ENCODE data around the gene ATP6V0A4. TPM values are rescaled to one million over a fixed set of nuclear protein-coding genes. Genes with fewer than 3 reads are reported as not detected.
"Not testable (repeated sequence)": the region's sequence is repeated elsewhere in the genome, so short reads cannot be mapped to it uniquely, and the experiment has no call there.

ATP6V0A4 gene
- total RNA-seq, 1 experiment from 2014 or later, result not detected

DNA sequence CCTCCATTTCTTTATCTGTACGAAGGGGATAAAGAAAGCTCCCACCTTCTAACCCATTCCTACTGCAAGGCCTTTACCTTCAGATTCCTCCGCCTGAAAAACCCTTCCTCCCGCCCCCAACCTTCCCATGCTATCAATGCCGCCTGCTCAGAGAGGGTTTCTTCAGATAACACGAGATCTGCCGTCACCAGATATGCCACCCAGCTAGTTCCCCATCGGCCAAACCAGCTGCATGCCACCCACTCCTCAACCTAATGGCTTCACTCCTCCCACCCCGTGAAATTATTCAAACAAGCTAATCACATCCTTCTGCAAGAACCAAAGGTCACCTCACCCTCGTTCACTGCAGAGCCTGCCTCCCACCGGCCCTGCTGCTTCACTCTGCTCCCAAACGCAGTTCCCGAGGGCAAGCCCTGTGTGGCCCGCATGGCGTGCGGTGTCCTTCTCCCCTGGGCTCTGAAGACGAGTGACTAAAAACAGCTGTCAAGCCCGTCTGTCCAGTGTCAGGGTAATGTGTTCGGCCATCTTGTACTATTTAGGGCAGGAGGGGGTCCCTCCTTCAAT lies 47.0 kb downstream of the ATP6V0A4 start:
- no peak for DNase-seq (ENCODE audit: low read depth)

DNA sequence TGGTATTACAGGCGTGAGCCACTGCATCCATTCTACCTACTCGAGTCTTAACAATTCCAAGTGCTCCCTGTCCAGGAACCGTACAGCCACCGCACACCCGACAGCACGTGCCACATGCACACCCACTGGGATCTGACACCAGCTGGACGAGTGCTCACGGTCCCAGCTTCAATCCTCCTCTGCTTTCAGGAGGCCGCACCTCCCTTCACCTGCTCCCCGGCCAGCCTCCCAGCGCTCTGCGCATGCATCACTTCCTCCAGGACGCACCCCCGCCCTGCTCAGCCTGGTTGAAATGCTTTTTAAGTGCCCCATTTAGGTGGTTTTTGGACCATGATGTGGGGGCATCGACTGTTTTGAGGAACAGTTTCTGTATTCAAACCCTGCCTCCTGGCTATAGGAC lies 47.5 kb downstream of the ATP6V0A4 start:
- no peak for DNase-seq (ENCODE audit: low read depth)

GRCh38 chr7:138749960-138750359 lies 48.0 kb downstream of the ATP6V0A4 start:
- no peak for DNase-seq (ENCODE audit: low read depth)

- DNase-seq (ENCODE audit: low read depth), result no peak
Measured at GRCh38 chr7:138748666-138749065, 49.3 kb downstream of the ATP6V0A4 start.

DNA sequence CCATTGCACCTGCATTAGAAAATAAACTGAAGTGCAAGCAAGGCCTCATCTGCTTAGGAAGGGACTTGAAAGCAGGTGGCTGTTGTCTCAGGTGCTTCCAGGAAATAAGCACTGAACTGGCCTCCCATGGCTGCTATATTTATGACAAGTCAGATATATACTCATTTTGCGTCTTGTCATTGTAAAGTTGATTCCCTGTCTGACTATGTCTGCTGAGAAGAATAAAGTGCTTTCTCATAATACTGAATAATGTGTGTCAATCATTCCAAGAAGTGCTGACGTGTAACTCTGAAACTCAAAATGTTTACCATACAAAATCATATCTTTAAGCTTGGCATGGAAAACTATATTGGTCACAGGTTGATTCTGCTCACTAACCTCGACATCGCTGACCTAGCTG lies 51.9 kb downstream of the ATP6V0A4 start:
- no peak for DNase-seq (ENCODE audit: low read depth)

- DNase-seq (ENCODE audit: low read depth), result no peak
Measured at GRCh38 chr7:138745189-138745588, 52.8 kb downstream of the ATP6V0A4 start.

DNA sequence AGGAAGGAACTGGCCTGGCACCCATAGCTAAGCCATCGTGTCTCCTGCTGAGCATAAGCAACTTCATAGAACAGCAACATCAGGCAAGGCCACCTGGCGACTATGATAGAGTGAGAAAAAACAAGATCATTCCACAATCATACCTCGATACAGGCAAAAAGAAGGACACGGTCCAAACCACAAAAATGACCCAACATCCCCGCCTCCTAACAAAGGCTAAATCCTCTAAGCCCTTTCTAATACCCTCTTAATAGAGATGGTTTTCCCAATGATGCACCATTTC lies 56.6 kb downstream of the ATP6V0A4 start:
- DNase-seq (ENCODE audit: low read depth), result no peak

DNA sequence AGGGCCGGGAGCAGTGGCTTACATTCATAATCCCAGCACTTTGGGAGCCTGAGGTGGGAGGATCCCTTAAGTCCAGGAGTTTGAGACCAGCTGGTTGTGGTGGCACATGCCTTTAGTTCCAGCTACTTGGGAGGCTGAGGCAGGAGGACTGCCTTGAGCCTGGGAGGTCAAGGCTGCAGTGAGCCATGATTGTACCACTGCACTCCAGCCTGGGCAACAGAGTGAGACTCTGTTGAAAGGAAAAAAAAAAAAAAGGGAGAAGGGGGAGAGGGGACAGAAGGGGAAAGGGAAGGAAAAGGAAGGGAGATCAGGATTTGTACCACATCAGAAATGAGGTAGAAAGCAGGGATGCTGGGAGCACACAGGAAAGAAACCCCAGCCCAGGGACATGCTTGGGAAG lies 58.1 kb downstream of the ATP6V0A4 start:
- DNase-seq (ENCODE audit: low read depth), result no peak

DNA sequence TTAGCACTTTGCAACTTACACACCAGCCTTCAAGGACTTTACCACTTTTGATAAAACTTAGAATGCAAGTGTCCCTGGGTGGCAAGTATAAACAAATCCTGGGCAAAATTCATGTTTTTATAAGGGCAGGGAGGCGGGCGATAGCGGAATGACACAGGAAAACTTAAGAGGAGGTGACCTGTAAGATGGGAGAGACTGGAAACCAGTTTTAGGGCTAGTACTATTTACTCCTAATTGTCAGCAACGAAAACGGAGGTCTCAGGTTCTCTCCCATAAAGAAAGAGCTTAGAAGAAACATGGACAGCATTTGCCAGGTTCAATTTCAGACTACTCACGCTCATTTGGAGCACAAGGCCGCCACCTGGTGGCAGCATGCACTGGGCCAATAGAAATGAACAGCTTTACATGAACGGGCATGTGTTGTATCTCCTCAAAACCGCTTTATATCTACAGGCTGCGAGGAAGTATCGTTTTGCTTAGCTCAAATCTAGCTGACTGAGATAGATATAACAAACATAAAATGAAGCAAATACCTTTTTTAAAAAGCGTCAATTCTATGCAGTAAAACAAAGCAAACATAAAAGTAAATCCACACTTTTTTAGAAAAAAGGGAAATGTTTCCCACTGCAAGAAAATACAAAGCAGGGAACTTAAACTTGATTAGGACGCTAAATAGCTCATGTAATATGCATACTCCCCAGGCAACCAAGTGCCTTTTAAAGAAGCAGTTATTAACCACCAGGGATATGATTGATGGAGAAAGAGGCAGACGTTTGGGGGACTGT lies 59.3 kb downstream of the ATP6V0A4 start:
- DNase-seq (ENCODE audit: low read depth), result peak; percentile 75

GRCh38 chr7:138738114-138738513 lies 59.9 kb downstream of the ATP6V0A4 start:
- no peak for DNase-seq (ENCODE audit: low read depth)

DNA sequence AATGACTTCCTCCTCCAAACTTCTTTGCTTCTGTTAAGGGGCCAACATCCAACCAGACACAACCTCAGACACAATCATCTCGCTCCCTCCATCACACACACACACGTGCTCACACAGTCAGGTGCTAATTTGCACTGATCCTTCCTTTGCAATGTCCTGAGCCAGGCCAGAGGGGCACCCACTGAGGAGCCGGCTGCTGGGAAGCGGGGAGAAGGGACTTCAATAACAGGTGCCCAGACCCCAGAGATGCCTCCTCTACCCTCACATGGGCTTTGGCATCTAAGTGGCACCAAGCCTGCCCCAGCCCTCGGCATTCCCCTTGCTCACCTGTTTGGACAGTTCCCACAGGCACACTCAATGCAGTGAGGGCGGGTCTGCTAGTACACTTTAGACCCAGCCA lies 62.6 kb downstream of the ATP6V0A4 start:
- DNase-seq (ENCODE audit: low read depth), result no peak

DNA sequence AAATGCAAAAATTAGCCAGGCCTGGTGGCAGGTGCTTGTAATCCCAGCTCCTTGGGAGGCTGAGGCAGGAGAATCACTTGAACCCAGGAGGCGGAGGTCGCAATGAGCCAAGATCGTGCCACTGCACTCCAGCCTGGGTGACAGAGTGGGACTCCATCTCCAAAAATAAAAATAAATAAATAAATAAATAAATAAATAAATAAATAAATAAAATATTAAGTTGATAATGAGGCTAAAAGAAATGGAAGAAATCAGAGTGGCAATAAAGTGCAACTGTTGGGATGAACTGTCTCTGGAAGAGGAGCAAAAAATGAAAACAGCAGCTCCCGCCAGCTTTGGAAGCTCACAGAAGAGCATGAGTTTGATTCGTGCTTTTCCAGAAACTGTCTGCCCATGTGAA lies 66.3 kb downstream of the ATP6V0A4 start:
- not testable (repeated sequence) for DNase-seq (ENCODE audit: low read depth)

DNA sequence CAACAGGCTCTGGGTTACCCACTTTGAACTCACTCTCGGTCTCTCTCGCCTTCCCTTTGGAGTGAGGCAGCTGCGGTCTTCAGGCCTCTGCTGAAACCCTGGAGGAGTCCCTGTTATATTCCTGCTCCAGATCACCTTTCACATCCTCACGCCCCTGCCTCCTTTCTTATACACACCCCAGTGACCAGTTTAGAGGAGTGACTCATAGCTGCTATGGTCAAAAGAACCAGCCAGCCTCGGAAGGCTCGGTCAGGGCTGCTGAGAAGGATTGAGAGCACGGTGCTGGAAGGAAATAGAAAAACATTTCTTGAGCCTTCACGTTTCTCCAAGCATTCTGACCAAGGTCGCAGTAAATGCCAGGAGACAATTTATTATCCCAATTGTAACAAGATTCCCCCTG lies 68.6 kb downstream of the ATP6V0A4 start:
- DNase-seq (ENCODE audit: low read depth), result peak; percentile 50

DNA sequence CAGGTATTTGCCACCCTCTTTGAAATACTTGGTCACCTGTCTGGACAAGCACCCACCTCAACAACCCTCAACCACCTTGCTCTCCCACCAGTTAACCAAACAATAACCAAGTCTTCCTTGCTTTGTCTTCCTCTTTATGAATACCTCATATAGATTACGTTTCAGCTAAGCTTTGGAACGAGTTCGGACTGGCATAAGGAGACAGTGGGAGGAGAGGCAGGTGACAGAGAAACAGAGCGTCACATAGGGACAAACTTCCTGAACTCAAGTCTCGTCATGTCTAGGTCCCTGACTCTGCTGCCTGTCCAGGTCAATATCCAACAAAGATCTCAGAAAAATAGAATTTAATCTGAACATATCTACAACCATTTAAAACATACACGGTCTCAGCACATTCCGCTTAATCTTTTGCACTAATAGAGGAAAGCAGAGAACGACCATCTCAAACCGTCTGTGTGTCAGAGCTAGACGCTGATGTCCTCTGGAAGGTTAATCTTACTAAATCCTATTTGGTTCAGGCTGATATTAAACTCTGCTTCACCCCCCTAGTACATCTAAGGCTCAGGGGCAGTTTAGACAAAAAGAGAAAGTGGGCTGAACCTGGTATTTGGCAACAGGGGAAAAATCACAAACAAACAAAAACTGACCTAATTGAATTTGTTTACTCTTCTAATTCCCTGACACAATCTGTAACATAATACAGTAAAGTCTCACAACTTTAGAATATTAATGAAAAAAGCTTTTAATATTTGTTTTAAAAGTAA lies 70.5 kb downstream of the ATP6V0A4 start:
- DNase-seq (ENCODE audit: low read depth), result no peak

GRCh38 chr7:138726288-138726687 lies 71.7 kb downstream of the ATP6V0A4 start:
- no peak for DNase-seq (ENCODE audit: low read depth)

DNA sequence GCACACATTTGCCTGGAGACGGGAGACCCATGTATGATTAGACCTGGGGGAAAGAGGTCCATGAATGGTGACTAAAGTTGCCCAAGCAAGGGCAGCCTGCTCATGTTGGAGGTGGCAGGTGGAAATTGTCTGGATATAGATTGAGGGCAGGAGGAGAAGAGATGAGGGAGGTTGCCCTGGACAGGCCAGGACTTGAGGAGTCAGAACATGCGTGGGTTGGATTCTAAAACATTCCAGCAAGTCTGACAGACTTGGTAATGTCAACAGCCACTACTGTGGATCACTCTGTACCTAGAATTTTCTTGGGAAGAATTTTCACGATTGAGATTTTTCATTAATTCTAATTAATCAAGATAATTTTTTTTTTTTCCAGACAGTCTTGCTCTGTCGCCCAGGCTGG lies 77.7 kb downstream of the ATP6V0A4 start:
- DNase-seq (ENCODE audit: low read depth), result no peak

GRCh38 chr7:138716889-138717288 lies 81.1 kb downstream of the ATP6V0A4 start:
- no peak for DNase-seq (ENCODE audit: low read depth)

DNA sequence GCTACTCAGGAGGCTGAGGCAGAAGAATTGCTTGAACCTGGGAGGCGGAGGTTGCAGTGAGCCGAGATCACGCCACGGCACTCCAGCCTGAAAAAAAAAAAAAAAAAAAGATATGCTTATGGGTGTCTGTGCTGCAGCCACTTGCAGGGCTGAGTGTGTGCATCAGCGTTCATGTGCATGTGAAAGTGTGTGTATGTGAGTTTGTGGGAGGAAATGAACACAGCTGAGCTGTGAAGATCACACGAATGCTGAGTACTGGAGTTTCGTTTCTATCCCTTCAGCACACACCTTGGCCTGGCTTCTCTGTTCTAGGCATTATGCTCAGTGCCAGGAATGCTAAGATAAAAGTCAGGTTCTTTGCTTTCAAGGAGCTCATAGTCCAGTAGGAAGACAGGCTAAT lies 84.8 kb downstream of the ATP6V0A4 start:
- no peak for DNase-seq (ENCODE audit: low read depth)

- no peak for DNase-seq (ENCODE audit: low read depth)
Measured at GRCh38 chr7:138712652-138713051, 85.3 kb downstream of the ATP6V0A4 start.

DNA sequence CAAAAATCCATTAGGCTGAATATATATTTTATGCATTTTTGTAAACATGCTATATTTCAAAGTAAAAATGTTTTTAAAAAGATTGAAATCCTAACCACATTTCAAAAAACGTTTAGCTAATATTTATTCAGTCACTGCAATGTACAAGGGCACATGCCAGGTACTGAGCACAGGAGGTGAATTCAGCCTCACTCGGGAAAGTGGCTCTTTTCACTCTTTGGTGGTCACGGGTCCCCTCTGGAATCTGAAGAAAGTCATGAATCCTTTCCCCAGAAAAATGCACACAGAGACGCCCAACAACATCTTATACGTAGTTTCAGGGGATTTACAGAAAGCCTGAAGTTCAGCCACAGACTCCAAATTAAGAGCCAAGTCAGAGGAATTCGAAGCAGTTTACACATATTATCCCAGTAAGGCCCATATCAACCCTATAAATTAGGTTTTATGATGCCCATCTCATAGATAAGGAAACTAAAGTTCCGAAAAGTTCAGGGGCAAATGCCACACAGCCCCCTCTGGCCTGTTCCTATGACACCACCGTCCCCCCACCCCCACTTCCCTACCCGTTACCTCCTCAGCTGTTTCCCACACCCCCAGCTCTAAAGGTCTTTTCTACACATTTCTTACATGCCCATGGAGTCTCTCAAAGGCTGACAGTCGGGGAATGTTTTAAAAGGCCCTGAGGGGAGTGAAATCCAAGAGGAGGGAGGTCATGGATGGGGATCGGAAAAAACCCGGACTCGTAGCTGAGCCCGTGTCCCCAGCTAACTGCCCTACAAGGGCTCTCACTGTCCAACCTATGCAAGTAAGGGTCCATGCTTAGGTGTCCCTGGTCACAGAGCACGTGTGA lies 87.2 kb downstream of the ATP6V0A4 start:
- DNase-seq (ENCODE audit: low read depth), result no peak

- DNase-seq (ENCODE audit: low read depth), result no peak
Measured at GRCh38 chr7:138705167-138705566, 92.8 kb downstream of the ATP6V0A4 start.

GRCh38 chr7:138701537-138701923 lies 96.5 kb downstream of the ATP6V0A4 start:
- DNase-seq (ENCODE audit: low read depth), result no peak
